ENCODE data around the gene BZW1.

Gene BZW1

DNA sequence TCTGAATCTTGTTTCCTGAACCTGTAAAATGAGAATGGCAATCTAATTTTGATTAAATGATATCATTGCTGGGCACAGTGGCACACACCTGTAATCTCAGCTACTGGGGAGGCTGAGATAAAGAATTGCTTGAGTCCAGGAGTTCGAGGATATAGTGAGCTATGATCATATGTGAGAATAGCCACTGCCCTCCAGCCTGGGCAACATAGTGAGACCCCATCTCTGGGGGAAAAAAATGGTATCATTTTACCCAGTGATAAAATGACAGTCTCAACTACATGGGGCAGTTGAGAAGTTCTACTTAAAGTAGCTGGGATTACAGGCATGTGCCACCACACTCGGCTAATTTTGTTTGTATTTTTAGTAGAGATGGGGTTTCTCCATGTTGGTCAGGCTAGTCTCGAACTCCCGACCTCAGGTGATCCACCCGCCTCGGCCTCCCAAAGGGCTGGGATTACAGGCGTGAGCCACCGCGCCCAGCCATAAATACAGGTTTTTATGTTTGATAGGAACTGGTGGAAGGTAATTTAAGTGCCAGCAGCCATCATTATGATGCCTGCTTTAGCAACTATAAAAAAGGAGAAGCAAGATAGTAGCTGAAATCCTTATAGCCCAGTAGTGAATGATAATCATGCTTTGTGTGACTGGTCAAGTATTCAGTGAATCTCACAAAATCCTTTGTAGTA, 17.0 kb downstream of the BZW1 start:
- Histone ChIP-seq H3K36me3 (ENCODE audit: control insufficient read depth, insufficient read depth, low read length) (no peaks in the 10 kb centered on the region), H3K9me3 (ENCODE audit: control insufficient read depth, insufficient read depth, low read length) (no peaks in the 10 kb centered on the region), H3K27me3 (ENCODE audit: control insufficient read depth, insufficient read depth, low read length) (no peaks in the 10 kb centered on the region), H3K27ac (ENCODE audit: low read length) (no peak overlapping the region), H3K4me3 (ENCODE audit: low read length) (no peak overlapping the region), H3K4me1 (ENCODE audit: control insufficient read depth, insufficient read depth, low read length) (no peaks in the 10 kb centered on the region)
- WGBS (ENCODE audit: insufficient coverage, insufficient read length), result no CpG with 5 or more reads among the region's 9 CpGs
- DNase-seq (ENCODE audit: low read depth, low spot score), result no peak

DNA sequence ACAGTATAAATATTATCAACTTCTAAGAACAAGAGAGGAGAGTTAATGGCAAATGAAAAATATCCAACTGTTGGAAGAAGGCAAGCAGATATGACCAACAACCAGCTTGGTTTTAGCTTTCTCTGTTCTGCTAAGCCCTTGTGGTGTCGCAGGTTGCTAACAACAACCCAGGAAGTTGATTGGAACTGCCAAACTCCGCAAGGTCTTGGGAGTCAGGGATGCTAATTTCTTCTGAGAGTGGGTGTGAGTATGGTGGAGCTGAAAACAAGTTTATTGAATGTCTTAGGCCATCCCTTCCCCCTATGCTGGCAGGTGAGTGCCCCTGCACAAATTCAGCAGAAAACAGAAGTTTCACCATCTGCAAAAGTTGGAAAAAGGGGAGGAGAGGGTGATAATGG, 17.5 kb downstream of the BZW1 start:
- WGBS (ENCODE audit: insufficient coverage, insufficient read length), result no CpG with 5 or more reads among the region's 2 CpGs
- Histone ChIP-seq H3K27me3 (ENCODE audit: control insufficient read depth, insufficient read depth, low read length) (no peaks in the 10 kb centered on the region), H3K27ac (ENCODE audit: low read length) (no peak overlapping the region), H3K4me1 (ENCODE audit: control insufficient read depth, insufficient read depth, low read length) (no peaks in the 10 kb centered on the region), H3K36me3 (ENCODE audit: control insufficient read depth, insufficient read depth, low read length) (no peaks in the 10 kb centered on the region), H3K4me3 (ENCODE audit: low read length) (no peak overlapping the region), H3K9me3 (ENCODE audit: control insufficient read depth, insufficient read depth, low read length) (no peaks in the 10 kb centered on the region)
- DNase-seq (ENCODE audit: low read depth, low spot score), result no peak

DNA sequence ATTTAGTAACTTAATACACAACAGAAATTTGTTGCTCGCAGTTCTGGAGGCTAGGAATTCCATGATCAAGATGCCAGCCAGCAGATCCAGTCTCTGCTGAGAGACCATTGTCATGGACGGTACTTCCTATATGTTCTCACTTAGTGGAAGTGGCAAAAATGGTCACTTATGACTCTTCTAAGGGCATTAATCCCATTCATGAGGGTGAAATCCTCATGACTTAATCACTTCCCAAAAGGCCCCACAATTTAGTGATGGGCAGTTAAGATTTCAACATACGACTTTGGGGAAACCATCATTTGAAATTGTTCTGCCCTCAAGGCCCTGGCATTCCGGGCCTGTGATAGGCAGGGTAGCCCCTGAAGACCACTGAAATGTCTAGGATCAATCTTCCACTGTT, 23.0 kb downstream of the BZW1 start:
- Histone ChIP-seq H3K27ac (ENCODE audit: low read length) (no peak overlapping the region), H3K27me3 (ENCODE audit: control insufficient read depth, insufficient read depth, low read length) (no peaks in the 10 kb centered on the region), H3K4me1 (ENCODE audit: control insufficient read depth, insufficient read depth, low read length) (no peaks in the 10 kb centered on the region), H3K36me3 (ENCODE audit: control insufficient read depth, insufficient read depth, low read length) (no peaks in the 10 kb centered on the region), H3K9me3 (ENCODE audit: control insufficient read depth, insufficient read depth, low read length) (no peaks in the 10 kb centered on the region), H3K4me3 (ENCODE audit: low read length) (no peak overlapping the region)
- no peak for DNase-seq (ENCODE audit: low read depth, low spot score)
- no CpG with 5 or more reads among the region's 4 CpGs for WGBS (ENCODE audit: insufficient coverage, insufficient read length)

DNA sequence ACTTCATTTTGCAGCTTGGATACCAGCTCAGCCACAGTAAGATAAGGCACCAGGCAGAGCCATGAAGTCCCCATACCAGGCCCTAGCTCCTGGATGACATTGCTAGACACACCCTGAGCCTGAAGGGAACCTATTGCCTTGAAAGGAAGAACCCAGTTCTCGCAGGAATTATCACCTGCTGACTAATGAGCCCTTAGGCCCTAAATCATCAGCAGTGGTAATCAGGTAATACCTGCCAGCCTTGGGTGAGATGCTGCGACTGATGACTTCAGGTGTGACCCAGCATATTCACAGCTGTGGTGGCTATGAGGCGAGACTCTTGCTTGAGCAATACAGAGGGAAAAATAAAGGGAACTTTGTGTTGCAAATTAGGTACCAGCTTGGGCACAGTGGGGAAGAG, 27.8 kb downstream of the BZW1 start:
- no peak for DNase-seq (ENCODE audit: low read depth, low spot score)
- Histone ChIP-seq H3K27me3 (ENCODE audit: control insufficient read depth, insufficient read depth, low read length) (no peaks in the 10 kb centered on the region), H3K4me3 (ENCODE audit: low read length) (no peak overlapping the region), H3K27ac (ENCODE audit: low read length) (no peak overlapping the region), H3K9me3 (ENCODE audit: control insufficient read depth, insufficient read depth, low read length) (no peaks in the 10 kb centered on the region), H3K4me1 (ENCODE audit: control insufficient read depth, insufficient read depth, low read length) (no peaks in the 10 kb centered on the region), H3K36me3 (ENCODE audit: control insufficient read depth, insufficient read depth, low read length) (no peaks in the 10 kb centered on the region)
- WGBS (ENCODE audit: insufficient coverage, insufficient read length), result no CpG with 5 or more reads among the region's 3 CpGs

DNA sequence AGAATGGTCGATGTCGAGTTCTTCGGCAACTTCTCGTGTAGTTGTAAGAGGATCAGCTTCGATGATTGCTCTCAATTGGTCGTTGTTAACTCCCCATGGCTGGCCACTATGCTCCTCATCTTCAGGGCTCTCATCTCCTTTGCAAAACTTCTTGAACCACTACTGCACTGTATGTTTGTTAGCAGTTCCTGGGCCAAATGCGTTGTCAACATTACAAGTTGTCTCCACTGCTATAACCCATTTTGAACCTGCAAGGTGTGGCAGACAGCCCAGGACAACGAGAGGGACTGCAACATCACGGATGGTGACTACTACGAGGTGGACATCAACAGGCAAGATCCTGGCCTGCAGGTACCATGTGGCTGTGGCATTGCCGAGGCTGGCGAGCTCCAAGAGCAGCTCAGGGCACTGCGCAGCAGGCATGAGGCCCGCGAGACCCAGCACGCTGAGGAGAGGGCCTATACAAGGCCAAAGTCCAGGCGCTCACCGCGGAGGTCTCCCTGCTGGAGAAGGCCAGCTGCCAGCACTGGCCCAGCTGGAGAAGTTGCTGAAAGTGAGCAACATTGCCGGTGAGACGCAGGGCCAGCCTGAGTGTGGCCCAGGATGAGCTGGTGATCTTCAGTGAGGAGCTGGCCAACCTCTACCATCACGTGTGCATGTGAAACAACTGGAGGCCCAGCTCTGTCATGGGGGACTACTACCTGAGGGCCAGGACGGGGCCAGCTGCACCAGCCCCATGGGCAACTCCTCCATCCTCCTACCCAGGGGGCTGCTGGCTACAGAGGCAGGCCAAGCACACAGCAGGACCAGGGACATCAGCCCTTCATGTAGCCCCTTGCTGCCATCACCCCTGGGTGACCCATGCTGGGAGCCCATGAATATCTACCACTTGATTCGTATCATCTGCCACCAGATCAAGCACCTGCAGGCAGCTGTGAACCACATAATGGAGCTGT, 32.6 kb downstream of the BZW1 start:
- WGBS (ENCODE audit: insufficient coverage, insufficient read length), result no CpG with 5 or more reads among the region's 24 CpGs

DNA sequence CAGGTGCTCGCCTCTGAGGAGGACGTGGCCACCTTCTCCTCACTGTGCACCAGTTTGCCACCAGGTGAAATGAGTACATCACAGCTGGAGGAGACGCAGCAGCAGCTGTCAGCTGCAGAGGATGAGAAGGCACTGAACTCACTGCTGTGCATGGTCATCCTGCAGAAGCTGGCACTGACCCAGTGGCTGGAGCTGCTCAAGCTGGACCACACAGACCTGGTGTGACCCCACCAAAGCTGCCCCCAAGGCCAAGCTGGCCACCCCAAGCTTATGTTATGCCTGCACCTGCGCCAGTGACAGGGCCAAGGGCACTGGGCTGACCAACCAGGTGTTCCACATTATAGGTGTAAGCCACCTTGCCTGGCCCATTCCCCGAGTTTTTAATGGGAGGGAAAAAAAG, 33.5 kb downstream of the BZW1 start:
- H3K4me3 ChIP-seq (ENCODE audit: low read length), result no peak overlapping the region
- no peak overlapping the region for H3K27ac ChIP-seq (ENCODE audit: low read length)
- H3K36me3 ChIP-seq (ENCODE audit: control insufficient read depth, insufficient read depth, low read length), result no peaks in the 10 kb centered on the region
- no peaks in the 10 kb centered on the region for H3K9me3 ChIP-seq (ENCODE audit: control insufficient read depth, insufficient read depth, low read length)
- H3K4me1 ChIP-seq (ENCODE audit: control insufficient read depth, insufficient read depth, low read length), result no peaks in the 10 kb centered on the region
- H3K27me3 ChIP-seq (ENCODE audit: control insufficient read depth, insufficient read depth, low read length), result no peaks in the 10 kb centered on the region
- WGBS (ENCODE audit: insufficient coverage, insufficient read length), result no CpG with 5 or more reads among the region's 5 CpGs
- DNase-seq (ENCODE audit: low read depth, low spot score), result no peak

More for the DNA sequence above, 32.6 kb downstream of the BZW1 start:
- H3K4me1 ChIP-seq (ENCODE audit: control insufficient read depth, insufficient read depth, low read length), result no peaks in the 10 kb centered on the region
- H3K4me3 ChIP-seq (ENCODE audit: low read length), result no peak overlapping the region
- no peaks in the 10 kb centered on the region for H3K27me3 ChIP-seq (ENCODE audit: control insufficient read depth, insufficient read depth, low read length)
- H3K9me3 ChIP-seq (ENCODE audit: control insufficient read depth, insufficient read depth, low read length), result no peaks in the 10 kb centered on the region
- no peaks in the 10 kb centered on the region for H3K36me3 ChIP-seq (ENCODE audit: control insufficient read depth, insufficient read depth, low read length)
- H3K27ac ChIP-seq (ENCODE audit: low read length), result no peak overlapping the region
- no peak for DNase-seq (ENCODE audit: low read depth, low spot score)

DNA sequence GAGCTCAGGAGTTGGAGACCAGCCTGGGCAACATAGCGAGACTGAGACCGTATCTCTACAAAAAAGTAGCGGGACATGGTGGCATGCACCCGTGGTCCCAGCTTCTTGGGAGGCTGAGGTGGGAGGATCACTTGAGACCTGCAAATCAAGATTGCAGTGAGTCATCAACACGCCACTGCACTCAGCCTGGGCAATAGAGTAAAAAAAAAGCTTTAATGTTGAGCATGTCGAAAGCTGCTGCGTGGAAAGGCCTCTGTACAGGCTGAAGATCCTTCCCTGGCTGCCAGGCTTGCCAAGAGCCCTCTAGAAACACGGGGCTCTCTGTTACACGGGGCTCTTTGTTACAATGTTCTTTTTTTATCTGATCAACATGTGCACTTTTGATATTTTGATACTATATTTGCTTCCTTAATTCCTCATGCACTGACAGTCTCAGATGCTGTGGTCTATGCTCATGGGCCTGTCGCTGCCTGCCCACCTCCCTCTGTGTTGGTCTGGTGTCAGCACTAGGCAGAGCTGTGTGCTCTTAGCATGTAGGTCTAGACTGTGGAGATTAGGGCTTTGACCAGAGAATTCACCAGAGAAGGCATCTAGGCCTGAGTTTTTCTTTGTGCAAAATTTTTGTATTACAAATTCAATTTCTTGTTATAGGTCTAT, 34.1 kb downstream of the BZW1 start:
- H3K27ac ChIP-seq (ENCODE audit: low read length), result no peak overlapping the region
- no peaks in the 10 kb centered on the region for H3K36me3 ChIP-seq (ENCODE audit: control insufficient read depth, insufficient read depth, low read length)
- no peak overlapping the region for H3K4me3 ChIP-seq (ENCODE audit: low read length)
- H3K27me3 ChIP-seq (ENCODE audit: control insufficient read depth, insufficient read depth, low read length), result no peaks in the 10 kb centered on the region
- no peaks in the 10 kb centered on the region for H3K4me1 ChIP-seq (ENCODE audit: control insufficient read depth, insufficient read depth, low read length)
- no peaks in the 10 kb centered on the region for H3K9me3 ChIP-seq (ENCODE audit: control insufficient read depth, insufficient read depth, low read length)
- no CpG with 5 or more reads among the region's 10 CpGs for WGBS (ENCODE audit: insufficient coverage, insufficient read length)
- no peak for DNase-seq (ENCODE audit: low read depth, low spot score)

DNA sequence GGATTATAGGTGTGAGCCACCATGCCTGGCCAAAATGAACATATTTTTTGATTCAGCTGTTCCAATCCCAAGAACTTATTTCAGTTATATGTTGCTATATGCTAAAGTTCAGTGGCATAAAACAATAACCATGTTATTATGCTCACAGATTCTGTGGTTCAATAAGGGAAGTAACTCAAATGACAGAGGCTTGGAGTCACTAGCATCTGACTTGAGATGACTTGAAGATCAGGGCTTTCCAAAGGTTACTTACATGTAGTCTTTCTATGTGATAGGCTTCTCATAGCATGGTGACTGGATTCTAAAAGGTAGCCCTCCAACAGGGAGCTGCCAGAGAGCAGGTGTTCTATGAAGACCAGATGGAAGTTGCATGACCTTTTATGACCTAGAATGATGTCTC, 35.6 kb downstream of the BZW1 start:
- H3K9me3 ChIP-seq (ENCODE audit: control insufficient read depth, insufficient read depth, low read length), result no peaks in the 10 kb centered on the region
- DNase-seq (ENCODE audit: low read depth, low spot score), result no peak
- H3K27ac ChIP-seq (ENCODE audit: low read length), result no peak overlapping the region
- H3K27me3 ChIP-seq (ENCODE audit: control insufficient read depth, insufficient read depth, low read length), result no peaks in the 10 kb centered on the region
- peaks cover 6% of the 10 kb centered on the region; the same call in 1 of the 2 replicates for H3K36me3 ChIP-seq (ENCODE audit: control insufficient read depth, insufficient read depth, low read length)
- H3K4me3 ChIP-seq (ENCODE audit: low read length), result no peak overlapping the region
- H3K4me1 ChIP-seq (ENCODE audit: control insufficient read depth, insufficient read depth, low read length), result no peaks in the 10 kb centered on the region

DNA sequence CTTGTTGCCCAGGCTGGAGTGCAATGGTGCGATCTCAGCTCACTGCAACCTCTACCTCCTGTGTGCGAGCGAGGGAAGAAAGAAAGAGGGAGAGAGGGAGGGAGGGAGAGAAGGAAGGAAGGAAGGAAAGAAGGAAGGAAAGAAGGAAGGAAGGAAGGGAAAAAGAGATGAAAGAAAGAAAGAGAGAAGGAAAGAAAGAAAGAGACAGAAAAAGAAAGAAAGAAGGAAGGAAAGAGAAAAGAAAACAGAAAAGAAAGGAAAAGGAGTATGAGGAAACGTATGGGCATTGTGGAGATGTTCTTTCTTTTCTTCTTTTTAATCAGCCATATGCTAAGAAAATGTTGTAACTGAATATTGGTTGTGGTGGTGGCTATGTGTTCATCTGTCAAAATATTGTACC, 36.2 kb downstream of the BZW1 start:
- no peaks in the 10 kb centered on the region for H3K9me3 ChIP-seq (ENCODE audit: control insufficient read depth, insufficient read depth, low read length)
- no peak overlapping the region for H3K27ac ChIP-seq (ENCODE audit: low read length)
- WGBS (ENCODE audit: insufficient coverage, insufficient read length), result no CpG with 5 or more reads among the region's 4 CpGs
- peaks cover 9% of the 10 kb centered on the region; the same call in 1 of the 2 replicates for H3K36me3 ChIP-seq (ENCODE audit: control insufficient read depth, insufficient read depth, low read length)
- no peaks in the 10 kb centered on the region for H3K27me3 ChIP-seq (ENCODE audit: control insufficient read depth, insufficient read depth, low read length)
- DNase-seq (ENCODE audit: low read depth, low spot score), result no peak
- no peak overlapping the region for H3K4me3 ChIP-seq (ENCODE audit: low read length)
- H3K4me1 ChIP-seq (ENCODE audit: control insufficient read depth, insufficient read depth, low read length), result no peaks in the 10 kb centered on the region

DNA sequence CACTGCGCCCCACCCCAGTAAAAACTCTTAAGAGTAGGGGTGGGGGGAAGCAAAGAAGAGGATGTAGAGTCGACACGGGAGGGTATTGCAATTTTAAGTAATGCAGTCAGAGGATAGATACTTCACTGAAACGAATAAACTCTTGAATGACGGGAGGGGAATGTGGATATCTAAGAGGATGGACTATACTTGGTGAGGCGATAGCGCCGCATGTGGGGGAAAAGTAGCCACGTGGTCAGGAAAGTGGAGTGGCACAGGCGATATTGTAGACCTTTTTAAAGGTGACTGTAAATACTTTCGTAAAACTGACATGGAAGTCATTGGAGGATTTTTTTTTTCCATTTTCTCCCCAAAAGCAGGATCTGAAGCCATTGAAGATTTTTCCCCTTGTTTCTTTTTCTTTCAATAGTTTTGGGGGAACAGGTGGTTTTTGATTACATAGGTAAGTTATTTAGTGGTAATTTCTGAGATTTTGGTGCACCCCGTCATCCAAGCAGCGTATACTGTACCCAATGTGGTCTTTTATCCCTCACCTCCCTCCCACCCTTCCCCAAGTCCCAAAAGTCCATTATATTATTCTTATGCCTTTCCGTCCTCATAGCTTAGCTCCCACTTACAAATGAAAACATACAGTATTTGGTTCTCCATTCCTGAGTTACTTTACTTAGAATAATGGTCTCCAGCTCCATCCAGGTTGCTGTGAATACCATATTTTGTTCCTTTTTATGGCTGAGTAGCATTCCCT, 39.0 kb downstream of the BZW1 start:
- Histone ChIP-seq H3K4me1 (ENCODE audit: control insufficient read depth, insufficient read depth, low read length) (no peaks in the 10 kb centered on the region), H3K27ac (ENCODE audit: low read length) (no peak overlapping the region), H3K4me3 (ENCODE audit: low read length) (no peak overlapping the region), H3K36me3 (ENCODE audit: control insufficient read depth, insufficient read depth, low read length) (peaks cover 21% of the 10 kb centered on the region; the same call in 1 of the 2 replicates), H3K9me3 (ENCODE audit: control insufficient read depth, insufficient read depth, low read length) (no peaks in the 10 kb centered on the region), H3K27me3 (ENCODE audit: control insufficient read depth, insufficient read depth, low read length) (no peaks in the 10 kb centered on the region)
- no peak for DNase-seq (ENCODE audit: low read depth, low spot score)
- no CpG with 5 or more reads among the region's 14 CpGs for WGBS (ENCODE audit: insufficient coverage, insufficient read length)
